Neural cell (in vitro differentiated cells): ENCODE measurements around the gene TGFBR3L.

ENCODE experiments used
- EP300 ChIP-seq: fragments of 450-650 bp; conservative IDR thresholded peaks from 2 replicates; pipeline ENCODE4 v1.6.1; 2014; ENCODE audit warnings: antibody characterized with exemption, mild to moderate bottlenecking, moderate library complexity; ENCODE audit not compliant: poor library complexity, severe bottlenecking
- EZH2 ChIP-seq: fragments of 200-600, 300-800 bp; shearing (Covaris generic), sonication (generic); IDR thresholded peaks from 2 replicates; pipeline ENCODE4 v1.6.1; 2014; ENCODE audit warnings: antibody characterized with exemption, low read length, borderline replicate concordance, mild to moderate bottlenecking; ENCODE audit not compliant: insufficient read depth, poor library complexity, severe bottlenecking
- MXI1 ChIP-seq: fragments of 450-650 bp; conservative IDR thresholded peaks from 2 replicates; pipeline ENCODE4 v1.6.1; 2014; ENCODE audit warnings: antibody characterized with exemption, mild to moderate bottlenecking; ENCODE audit not compliant: poor library complexity, severe bottlenecking
- POLR2AphosphoS5 ChIP-seq: IDR thresholded peaks from 2 replicates; pipeline ENCODE4 v1.6.1; 2012
- RAD21 ChIP-seq: fragments of 450-650 bp; conservative IDR thresholded peaks from 2 replicates; pipeline ENCODE4 v1.6.1; 2014; ENCODE audit warnings: antibody characterized with exemption, mild to moderate bottlenecking, moderate library complexity
- SMC3 ChIP-seq: fragments of 450-650 bp; conservative IDR thresholded peaks from 2 replicates; pipeline ENCODE4 v1.6.1; 2014; ENCODE audit warnings: antibody characterized with exemption, mild to moderate bottlenecking, moderate library complexity; ENCODE audit not compliant: poor library complexity
- TAF1 ChIP-seq: IDR thresholded peaks from 2 replicates; pipeline ENCODE4 v1.6.1; 2012; ENCODE audit warnings: low read depth
- TF ChIP-seq, protein P1 (sequence below): fragments of 450-650 bp; IDR thresholded peaks from 2 replicates; pipeline ENCODE4 v1.5.1; 2014; ENCODE audit warnings: antibody characterized with exemption, mild to moderate bottlenecking, moderate library complexity; ENCODE audit not compliant: poor library complexity, severe bottlenecking
- TF ChIP-seq, protein P2 (sequence below): IDR thresholded peaks from 2 replicates; pipeline ENCODE4 v1.6.1; 2012; ENCODE audit warnings: borderline replicate concordance

GRCh38 chr19:7932276-7932929 lies 17.8 kb downstream of the TGFBR3L start:
- TF ChIP-seq, protein P1, sequence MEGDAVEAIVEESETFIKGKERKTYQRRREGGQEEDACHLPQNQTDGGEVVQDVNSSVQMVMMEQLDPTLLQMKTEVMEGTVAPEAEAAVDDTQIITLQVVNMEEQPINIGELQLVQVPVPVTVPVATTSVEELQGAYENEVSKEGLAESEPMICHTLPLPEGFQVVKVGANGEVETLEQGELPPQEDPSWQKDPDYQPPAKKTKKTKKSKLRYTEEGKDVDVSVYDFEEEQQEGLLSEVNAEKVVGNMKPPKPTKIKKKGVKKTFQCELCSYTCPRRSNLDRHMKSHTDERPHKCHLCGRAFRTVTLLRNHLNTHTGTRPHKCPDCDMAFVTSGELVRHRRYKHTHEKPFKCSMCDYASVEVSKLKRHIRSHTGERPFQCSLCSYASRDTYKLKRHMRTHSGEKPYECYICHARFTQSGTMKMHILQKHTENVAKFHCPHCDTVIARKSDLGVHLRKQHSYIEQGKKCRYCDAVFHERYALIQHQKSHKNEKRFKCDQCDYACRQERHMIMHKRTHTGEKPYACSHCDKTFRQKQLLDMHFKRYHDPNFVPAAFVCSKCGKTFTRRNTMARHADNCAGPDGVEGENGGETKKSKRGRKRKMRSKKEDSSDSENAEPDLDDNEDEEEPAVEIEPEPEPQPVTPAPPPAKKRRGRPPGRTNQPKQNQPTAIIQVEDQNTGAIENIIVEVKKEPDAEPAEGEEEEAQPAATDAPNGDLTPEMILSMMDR = no peak
- TF ChIP-seq SMC3 (no peak), POLR2AphosphoS5 (no peak), TAF1 (no peak), MXI1 (no peak), EZH2 (no peak), RAD21 (no peak), EP300 (no peak)
- TF ChIP-seq, protein P2, sequence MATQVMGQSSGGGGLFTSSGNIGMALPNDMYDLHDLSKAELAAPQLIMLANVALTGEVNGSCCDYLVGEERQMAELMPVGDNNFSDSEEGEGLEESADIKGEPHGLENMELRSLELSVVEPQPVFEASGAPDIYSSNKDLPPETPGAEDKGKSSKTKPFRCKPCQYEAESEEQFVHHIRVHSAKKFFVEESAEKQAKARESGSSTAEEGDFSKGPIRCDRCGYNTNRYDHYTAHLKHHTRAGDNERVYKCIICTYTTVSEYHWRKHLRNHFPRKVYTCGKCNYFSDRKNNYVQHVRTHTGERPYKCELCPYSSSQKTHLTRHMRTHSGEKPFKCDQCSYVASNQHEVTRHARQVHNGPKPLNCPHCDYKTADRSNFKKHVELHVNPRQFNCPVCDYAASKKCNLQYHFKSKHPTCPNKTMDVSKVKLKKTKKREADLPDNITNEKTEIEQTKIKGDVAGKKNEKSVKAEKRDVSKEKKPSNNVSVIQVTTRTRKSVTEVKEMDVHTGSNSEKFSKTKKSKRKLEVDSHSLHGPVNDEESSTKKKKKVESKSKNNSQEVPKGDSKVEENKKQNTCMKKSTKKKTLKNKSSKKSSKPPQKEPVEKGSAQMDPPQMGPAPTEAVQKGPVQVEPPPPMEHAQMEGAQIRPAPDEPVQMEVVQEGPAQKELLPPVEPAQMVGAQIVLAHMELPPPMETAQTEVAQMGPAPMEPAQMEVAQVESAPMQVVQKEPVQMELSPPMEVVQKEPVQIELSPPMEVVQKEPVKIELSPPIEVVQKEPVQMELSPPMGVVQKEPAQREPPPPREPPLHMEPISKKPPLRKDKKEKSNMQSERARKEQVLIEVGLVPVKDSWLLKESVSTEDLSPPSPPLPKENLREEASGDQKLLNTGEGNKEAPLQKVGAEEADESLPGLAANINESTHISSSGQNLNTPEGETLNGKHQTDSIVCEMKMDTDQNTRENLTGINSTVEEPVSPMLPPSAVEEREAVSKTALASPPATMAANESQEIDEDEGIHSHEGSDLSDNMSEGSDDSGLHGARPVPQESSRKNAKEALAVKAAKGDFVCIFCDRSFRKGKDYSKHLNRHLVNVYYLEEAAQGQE = no peak
